Left ventricle myocardium inferior (tissue), 1 donor: ENCODE results near the gene C5orf58. TPM values are rescaled to one million over a fixed set of nuclear protein-coding genes. Genes with fewer than 3 reads are reported as not detected.
"Not testable (repeated sequence)": the region's sequence is repeated elsewhere in the genome, so short reads cannot be mapped to it uniquely, and the experiment has no call there.

Experiments used
- DNase-seq: peaks from one replicate; pipeline ENCODE4 v3.0.0-alpha.2; 2020
- H3K27ac ChIP-seq: fragments of 200-600 bp; replicated peaks from 2 replicates; pipeline ENCODE4 v1.8.0; 2021
- H3K27me3 ChIP-seq: fragments of 200-600 bp; 2 replicates; pipeline ENCODE4 v1.8.0; 2021; ENCODE audit warnings: low read depth
- H3K36me3 ChIP-seq: fragments of 200-600 bp; 2 replicates; pipeline ENCODE4 v1.8.0; 2021
- H3K4me1 ChIP-seq: fragments of 200-600 bp; 2 replicates; pipeline ENCODE4 v1.8.0; 2021
- H3K4me3 ChIP-seq: fragments of 200-600 bp; 2 replicates; pipeline ENCODE4 v1.8.0; 2021; ENCODE audit warnings: mild to moderate bottlenecking, moderate library complexity
- H3K9me3 ChIP-seq: fragments of 200-600 bp; replicated peaks from 2 replicates; pipeline ENCODE4 v1.8.0; 2021
- intact Hi-C: fragments of 100-400 bp; cut with micrococcal nuclease; formaldehyde crosslinking; loops from one replicate; pipeline ENCODE4 v1.11.0; 2022
- total RNA-seq: library from RNA; stranded (reverse); fragmentation: NEBNext Ultra II Directional; extraction: Animal tissue kit (Norgen Biotek cat#: 25700); gene quantifications from one replicate; pipeline ENCODE4 v1.2.1, GENCODE V29; 2021
- TF ChIP-seq, protein P1 (sequence below): fragments of 200-600 bp; IDR thresholded peaks from 2 replicates; pipeline ENCODE4 v1.8.0; 2021; ENCODE audit warnings: antibody characterized with exemption, mild to moderate bottlenecking, borderline replicate concordance
- donor health status: DM: no; HTN: yes; CAD: no; lungs with severe emphysema.

Gene C5orf58
- total RNA-seq, 1 donor from 2014 or later: 1.0 TPM

- Histone ChIP-seq H3K4me1 (peaks cover 11% of the 10 kb centered on the region), H3K27me3 (no peaks in the 10 kb centered on the region), H3K36me3 (no peaks in the 10 kb centered on the region), H3K9me3 (no peaks in the 10 kb centered on the region), H3K4me3 (no peak overlapping the region), H3K27ac (no peak overlapping the region)
- TF ChIP-seq, protein P1, sequence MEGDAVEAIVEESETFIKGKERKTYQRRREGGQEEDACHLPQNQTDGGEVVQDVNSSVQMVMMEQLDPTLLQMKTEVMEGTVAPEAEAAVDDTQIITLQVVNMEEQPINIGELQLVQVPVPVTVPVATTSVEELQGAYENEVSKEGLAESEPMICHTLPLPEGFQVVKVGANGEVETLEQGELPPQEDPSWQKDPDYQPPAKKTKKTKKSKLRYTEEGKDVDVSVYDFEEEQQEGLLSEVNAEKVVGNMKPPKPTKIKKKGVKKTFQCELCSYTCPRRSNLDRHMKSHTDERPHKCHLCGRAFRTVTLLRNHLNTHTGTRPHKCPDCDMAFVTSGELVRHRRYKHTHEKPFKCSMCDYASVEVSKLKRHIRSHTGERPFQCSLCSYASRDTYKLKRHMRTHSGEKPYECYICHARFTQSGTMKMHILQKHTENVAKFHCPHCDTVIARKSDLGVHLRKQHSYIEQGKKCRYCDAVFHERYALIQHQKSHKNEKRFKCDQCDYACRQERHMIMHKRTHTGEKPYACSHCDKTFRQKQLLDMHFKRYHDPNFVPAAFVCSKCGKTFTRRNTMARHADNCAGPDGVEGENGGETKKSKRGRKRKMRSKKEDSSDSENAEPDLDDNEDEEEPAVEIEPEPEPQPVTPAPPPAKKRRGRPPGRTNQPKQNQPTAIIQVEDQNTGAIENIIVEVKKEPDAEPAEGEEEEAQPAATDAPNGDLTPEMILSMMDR: no peak
- DNase-seq: no peak
- intact Hi-C loops: loop anchor here (5.0 to 10.0 kb wide), 2 partner anchors 196 to 408 kb away; no protein-coding TSS in a partner anchor
Measured at GRCh38 chr5:170226661-170227060, 6.1 kb upstream of the C5orf58 start.

DNA sequence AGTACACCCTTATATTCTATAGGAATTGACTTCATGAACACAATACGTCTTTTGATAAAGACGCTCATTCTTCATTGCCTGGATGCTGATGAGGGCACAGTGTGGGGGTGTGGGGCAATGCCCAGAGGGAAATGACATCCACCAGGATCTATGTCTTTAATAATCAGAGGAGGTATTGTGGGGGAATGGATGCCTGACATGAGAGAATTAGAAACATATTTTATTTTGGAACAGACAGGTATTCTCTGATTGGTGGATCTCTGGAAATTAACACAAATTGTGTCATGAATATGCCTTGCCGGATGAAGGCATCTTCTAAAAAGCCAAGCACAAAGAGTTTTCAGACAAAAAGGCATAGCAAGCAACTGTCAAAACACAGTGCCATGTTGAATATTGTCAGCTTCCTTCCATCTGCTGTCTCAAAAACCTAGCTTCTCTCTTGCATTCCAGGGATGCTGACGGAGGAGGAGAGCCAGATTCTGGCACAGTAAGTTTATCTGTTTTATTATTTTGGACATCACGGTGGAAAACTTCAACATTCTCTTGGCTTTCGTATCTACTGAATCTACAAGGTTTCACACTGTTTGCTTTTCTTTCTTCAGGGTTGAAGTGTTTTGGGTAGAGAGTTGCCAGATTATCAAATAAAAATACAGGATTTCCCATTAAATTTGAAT lies 3.9 kb upstream of the C5orf58 start:
- TF ChIP-seq, protein P1: no peak
- H3K36me3 ChIP-seq: no peaks in the 10 kb centered on the region
- no peak overlapping the region for H3K4me3 ChIP-seq
- intact Hi-C loops: loop anchor here (5.0 to 10.0 kb wide), 2 partner anchors 193 to 406 kb away; no protein-coding TSS in a partner anchor
- H3K9me3 ChIP-seq: no peaks in the 10 kb centered on the region
- no peak for DNase-seq
- no peaks in the 10 kb centered on the region for H3K4me1 ChIP-seq
- H3K27ac ChIP-seq: no peak overlapping the region
- H3K27me3 ChIP-seq: peaks cover 3% of the 10 kb centered on the region

DNA sequence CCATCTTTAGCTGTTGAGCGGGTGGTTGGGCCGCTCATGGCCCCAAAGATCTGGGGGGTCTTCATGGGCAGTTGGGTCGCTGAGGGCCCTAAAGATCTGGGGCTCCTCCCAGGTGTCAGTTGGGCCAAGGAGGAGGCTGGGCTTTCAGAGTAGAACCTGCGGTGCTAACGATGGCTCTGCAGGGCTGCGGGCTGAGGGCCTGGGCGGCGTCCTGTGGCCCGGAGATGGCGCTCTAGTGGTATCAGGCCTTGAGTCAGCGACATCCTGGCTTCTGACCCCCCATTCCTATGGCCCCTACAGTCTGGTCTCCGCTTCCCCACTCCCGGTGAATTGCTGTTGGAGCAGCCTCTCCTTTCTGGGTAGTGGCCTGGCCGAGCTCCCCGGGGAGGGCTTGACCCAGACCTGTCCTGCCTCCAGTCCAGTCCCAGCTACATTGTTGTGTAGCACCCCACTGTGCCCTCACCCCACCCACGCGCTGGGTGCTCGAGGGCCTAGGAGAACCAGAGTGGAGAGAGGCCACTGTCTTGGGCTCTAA lies 640 bp downstream of the C5orf58 start:
- TF ChIP-seq, protein P1: no peak
- no peak overlapping the region for H3K27ac ChIP-seq
- no peak overlapping the region for H3K4me3 ChIP-seq
- no peak for DNase-seq
- H3K4me1 ChIP-seq: no peaks in the 10 kb centered on the region
- intact Hi-C loops: no loop called here
- no peaks in the 10 kb centered on the region for H3K36me3 ChIP-seq
- H3K9me3 ChIP-seq: no peaks in the 10 kb centered on the region
- peaks cover 9% of the 10 kb centered on the region for H3K27me3 ChIP-seq

DNA sequence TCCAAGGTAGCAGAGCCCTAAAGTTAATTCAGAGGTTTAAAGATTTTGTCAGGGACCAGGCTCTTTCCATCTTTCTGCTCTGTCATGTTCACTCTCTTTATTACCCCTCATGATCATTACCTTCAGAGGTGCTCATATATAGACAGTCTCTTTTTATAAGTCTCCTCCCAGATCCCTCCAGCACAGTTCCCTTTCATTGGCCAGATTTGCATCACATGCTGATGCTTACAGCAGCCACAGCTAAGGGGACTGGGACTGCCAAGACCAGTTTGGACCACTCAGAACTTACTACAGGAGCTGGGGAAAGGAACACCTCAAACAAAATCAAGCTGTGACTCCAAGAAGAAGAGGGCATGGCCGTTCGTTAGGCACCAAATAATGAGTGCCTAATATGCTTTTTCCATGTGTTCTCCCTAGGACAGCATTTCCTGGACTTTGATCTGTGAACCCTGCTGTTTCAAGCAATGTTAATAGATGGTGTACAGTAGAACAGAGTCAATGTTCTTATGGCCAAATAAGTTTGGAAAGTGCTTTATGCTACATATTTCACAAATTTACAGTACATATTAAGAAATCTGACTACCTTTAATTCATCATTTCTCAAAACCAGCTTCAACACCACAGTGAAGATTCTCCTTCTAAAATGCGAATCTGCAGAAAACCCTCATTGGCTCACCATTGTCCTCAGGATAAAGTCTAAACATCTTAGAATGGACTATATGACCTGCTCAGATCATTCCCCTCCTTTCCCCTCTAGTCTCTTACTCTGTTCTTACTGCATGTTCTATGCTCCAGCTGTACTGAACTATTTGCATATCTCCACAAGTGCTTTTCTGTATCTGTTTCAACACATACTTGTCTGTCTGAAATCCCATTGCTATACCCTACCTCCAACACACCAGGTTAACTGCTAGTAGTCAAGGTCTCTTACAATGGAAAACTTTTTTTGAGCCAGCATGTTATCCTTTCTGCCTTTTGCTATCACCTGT lies 3.4 kb downstream of the C5orf58 start:
- H3K36me3 ChIP-seq: no peaks in the 10 kb centered on the region
- TF ChIP-seq, protein P1: no peak
- H3K27me3 ChIP-seq: peaks cover 9% of the 10 kb centered on the region
- H3K4me3 ChIP-seq: no peak overlapping the region
- no peaks in the 10 kb centered on the region for H3K9me3 ChIP-seq
- peaks cover 4% of the 10 kb centered on the region for H3K4me1 ChIP-seq
- no peak overlapping the region for H3K27ac ChIP-seq
- intact Hi-C loops: no loop called here
- DNase-seq: no peak

DNA sequence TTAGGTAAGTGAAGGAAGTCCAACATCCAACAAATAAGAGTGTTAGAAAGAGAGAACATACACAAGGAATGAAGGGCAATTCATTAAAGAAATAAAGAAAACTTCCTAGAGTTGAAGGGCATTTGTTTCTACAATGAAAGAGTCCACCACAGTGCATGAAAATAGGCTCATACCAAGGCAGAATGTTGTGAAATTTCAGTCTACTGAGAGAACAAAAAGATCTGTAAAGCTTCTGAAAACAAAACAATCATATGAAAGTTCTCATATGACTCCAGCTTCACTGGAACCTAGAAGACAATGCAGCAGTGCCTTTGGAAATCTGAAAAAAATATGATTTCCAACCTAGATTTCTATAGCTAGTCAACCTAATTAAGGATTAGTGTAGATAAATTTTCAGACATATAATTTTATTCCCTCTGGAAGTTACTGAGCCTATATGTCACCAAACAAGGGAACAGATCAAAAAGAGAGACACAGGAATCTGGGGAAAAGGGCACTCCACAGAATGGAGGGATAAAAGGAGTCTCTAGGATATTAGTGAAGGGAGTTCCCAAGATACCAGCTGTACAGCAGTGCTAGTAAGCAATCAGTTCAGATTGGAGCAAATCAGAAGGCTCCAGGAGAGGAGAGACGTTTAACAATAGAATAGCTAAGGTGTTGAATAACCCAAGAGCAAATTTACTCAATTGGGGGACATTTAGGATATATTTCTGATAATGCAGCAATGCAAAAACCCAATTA lies 5.8 kb downstream of the C5orf58 start:
- Histone ChIP-seq H3K4me1 (peaks cover 4% of the 10 kb centered on the region), H3K27ac (no peak overlapping the region), H3K27me3 (peaks cover 6% of the 10 kb centered on the region), H3K9me3 (no peaks in the 10 kb centered on the region), H3K36me3 (no peaks in the 10 kb centered on the region), H3K4me3 (no peak overlapping the region)
- intact Hi-C loops: no loop called here
- DNase-seq: no peak
- TF ChIP-seq, protein P1: no peak

GRCh38 chr5:170245436-170245835 lies 12.7 kb downstream of the C5orf58 start:
- H3K27ac ChIP-seq, H3K4me3 ChIP-seq, DNase-seq, H3K36me3 ChIP-seq, intact Hi-C loops, H3K9me3 ChIP-seq: not testable (repeated sequence)
- Histone ChIP-seq H3K27me3 (peaks cover 10% of the 10 kb centered on the region), H3K4me1 (peaks cover 14% of the 10 kb centered on the region)
